ENCODE results near the gene YTHDF2.
"Not testable (repeated sequence)": the region's sequence is repeated elsewhere in the genome, so short reads cannot be mapped to it uniquely, and the experiment has no call there.

YTHDF2 gene

DNA sequence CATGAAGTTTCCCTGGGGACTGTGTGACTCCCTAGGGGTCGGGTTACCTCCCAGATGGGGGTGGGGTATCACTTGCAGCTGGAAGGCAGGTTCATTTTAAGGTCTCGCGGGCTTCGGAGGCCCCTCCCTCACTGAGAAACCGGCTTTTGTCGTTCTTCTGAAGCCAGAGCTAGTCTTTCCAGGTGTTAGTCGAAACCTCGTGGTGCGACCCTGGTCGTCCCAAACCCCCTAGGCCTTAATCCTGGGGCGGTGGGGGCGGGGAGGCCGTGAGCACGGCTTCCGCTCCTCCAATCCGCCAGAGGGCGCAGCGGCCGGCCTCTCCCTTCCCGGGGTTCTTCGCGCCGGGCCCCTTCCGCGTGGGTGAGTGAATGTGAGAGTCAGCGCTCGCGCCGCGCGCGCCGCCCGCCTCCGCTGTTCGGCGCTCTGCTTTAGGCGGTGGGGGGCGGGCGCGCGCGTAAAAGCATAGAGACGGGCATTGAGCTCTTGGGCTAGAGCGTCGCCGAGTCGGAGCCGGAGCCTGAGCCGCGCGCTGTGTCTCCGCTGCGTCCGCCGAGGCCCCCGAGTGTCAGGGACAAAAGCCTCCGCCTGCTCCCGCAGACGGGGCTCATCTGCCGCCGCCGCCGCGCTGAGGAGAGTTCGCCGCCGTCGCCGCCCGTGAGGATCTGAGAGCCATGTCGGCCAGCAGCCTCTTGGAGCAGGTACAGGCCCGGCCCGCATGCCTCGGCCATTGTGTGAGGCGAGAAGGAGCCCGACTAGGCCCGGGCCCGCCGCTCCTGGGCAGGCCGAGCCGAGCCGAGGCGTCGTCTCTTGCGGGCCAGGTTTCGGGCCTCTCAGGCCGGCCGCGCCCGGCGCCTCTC, at the start of gene YTHDF2:
Gene YTHDF2, plus strand, starts transcription at position 491 of the 857 bp plus-strand sequence. Its CDS starts 181 bp downstream, at position 672.
- peak; percentile 95 for DNase-seq

DNA sequence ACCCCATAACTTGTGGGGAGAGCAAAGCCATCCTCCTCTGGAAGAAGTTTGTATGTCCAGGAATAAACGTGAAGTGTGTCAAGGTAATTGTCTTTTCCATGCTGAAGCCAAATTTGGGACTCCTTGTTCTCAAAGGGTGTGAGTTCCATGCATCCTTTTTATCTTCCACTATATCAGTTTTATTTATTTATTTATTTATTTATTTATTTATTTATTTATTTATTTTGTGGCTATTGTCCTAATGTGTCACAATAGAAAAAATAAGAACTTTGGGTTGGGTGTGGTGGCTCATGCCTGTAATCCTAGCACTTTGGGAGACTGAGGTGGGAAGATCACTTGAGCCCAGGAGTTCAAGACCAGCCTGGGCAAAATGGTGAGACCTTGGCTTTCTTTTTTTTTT, 45.1 kb upstream of the YTHDF2 start:
- not testable (repeated sequence) for DNase-seq

DNA sequence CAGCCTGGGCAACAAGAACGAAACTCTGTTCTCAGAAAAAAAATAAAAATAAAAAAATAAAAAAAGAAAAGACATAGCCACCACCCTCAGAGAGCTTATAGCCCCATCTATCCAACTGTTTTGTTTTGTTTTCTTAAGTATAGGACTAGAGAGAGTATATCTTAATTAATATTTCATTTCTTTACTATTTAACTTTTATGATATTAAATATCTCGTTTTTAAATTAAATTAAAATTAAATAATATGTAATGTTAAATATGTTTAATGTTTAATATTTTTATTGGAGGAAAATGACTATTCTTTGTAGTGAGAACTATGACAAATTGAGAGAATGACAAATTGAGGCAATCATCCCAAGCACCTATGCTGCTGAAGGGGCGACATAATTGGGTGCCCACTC, 33.1 kb upstream of the YTHDF2 start:
- no peak for DNase-seq

DNA sequence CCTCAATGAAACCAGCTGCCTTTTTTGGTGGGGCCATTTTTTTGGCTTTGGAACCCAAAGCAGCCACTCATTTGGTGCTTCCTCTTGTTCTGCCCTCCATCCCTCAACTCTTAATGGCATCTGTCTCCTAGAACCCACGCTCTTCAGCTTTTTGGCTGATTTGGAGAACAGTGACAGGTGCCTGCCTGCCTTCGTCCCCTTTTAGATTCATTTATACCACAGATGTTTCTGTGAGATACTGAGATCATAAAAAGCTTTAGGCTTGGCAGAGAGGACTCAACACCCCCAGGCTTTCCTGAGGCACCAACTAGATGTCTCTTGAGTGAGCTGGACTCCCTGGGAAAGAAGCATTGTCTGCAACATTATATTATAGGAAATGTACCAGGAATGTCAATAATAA, 20.4 kb upstream of the YTHDF2 start:
- no peak for DNase-seq

DNA sequence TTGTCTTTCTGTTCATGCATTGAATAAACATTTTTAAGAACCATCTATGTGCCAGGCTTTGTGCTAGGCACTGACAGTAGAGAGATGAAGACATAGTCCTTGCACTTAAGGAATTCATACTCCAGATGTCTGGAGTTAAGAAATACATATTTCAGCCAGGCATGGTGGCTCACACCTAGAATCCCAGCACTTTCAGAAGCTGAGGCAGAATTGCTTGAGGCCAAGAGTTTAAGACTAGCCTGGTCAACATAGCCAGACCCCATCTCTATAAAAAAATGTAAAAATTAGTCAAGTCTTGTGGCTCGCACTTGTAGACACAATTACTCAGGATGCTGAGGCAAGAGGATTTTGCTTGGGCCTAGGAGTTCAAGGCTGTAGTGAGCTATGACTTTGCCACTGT, 18.6 kb upstream of the YTHDF2 start:
- no peak for DNase-seq

DNA sequence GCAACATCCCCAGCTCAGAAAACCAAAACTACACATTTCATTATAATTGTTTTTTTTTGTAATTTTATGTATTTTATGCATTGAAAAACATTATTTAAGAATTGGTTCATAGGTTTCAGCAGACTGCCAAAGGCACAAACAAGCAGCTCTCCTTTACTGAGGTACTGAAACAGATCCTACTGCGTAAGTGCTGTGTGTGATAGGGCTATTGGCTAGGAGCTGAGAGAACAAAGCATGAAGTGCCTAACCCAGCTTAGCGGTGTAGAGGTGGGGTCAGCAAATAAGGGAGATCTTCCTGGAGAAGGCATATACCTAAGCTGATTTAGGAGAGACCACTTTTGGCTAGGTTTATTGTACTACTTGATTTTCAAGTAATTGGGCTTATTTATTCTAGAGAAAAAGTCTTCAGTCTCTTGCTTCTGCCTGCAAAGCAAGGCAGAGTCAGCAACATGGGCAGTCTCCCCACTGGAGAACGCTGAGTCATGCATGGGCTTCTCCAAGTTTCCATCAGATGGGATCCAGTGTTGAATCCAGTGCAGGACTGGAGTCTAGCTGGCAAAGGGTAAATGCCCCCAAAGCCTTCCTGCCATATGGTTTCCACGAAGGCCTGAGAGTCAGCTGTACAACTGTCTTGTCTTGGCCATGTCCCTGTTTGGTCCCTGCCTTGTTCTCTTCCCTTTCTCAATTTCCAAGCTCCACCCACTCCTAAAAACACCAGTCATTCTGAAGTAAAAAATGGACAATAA, 18.0 kb upstream of the YTHDF2 start:
- DNase-seq: no peak

DNA sequence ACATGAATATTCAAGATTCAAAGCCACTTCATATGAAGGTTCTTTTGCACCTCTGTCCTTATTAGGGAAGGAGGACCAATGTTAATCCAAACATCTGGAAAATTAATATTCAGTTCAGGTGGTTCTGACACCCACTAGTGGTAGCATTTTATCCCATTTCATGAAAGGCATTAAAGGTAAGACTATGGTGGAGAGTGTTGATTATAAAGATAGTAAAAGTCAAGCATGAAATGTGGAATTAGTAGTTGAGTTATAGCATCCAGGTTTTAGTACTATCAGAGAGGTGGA, 17.5 kb upstream of the YTHDF2 start:
- no peak for DNase-seq

DNA sequence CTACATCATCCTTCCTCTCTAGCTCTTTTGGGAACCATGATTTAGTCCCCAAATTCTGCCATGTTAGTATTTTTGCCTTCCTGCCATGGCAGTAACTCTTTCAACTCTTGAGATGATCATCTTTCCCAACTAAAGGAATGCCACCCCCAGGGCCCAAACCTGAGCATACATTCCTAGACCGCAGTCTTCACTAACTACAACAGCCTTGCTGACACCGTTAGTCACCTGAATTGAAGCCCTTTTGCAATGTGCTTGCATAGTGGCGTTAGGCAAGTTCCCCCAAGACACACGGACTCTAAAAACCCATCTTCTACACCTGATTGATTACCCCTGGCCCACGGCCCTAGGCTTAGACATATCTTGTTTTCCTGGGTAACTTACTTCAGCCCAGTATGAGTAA, 16.4 kb upstream of the YTHDF2 start:
- no peak for DNase-seq

DNA sequence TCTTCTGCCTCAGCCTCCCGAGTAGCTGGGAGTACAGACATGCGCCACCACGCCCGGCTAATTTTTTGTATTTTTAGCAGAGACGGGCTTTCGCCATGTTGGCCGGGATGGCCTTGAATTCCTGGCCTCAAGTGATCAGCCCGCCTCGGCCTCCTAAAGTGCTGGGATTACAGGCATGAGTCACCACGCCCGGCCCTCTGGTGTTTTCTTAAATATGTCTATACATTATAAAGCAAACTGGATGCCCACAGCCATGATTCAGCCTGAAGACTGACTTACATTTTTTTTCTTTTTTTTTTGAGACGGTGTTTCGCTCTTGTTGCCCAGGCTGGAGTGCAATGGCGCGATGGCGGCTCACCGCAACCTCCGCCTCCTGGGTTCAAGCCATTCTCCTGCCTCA, 14.8 kb upstream of the YTHDF2 start:
- DNase-seq: not testable (repeated sequence)

DNA sequence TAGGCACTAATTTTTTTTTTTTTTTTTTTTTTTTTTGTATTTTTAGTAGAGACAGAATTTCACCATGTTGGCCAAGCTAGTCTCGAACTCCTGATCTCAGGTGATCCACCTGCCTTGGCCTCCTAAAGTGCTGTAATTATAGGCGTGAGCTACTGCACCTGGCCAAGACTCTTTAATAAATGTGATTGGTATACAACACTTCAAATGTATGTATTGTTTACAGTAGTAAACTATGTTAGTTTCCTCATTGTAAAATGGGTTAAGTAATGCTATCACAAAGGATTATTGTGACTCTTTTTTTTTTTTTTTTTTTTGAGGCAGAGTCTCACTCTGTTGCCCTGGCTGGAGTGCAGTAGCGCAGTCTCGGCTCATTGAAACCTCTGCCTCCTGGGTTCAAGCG, 11.4 kb upstream of the YTHDF2 start:
- DNase-seq: not testable (repeated sequence)

DNA sequence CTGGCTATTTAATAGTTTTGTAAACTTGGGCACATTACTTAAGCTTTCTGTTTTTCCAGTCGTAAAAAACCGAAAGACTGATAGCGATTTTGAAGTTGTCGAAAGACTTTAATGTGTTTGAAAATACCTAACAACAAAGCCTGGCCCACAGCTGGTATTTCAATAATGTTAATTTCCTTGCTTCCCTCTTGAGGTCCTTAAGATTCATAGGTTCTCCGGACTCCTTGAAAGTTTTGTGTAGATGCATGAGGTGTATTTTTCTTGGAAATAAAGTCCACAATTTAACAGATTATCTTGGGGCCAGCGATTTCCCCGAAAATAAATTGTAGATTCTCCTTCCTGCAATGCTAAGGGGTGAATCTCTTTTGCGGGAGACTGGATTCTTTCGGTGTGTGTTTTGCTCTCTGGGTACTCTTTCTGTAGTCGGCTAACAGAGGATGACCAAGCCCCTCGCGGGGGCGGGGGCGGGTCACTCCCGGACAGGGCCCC, 735 bp upstream of the YTHDF2 start:
- no peak for DNase-seq

DNA sequence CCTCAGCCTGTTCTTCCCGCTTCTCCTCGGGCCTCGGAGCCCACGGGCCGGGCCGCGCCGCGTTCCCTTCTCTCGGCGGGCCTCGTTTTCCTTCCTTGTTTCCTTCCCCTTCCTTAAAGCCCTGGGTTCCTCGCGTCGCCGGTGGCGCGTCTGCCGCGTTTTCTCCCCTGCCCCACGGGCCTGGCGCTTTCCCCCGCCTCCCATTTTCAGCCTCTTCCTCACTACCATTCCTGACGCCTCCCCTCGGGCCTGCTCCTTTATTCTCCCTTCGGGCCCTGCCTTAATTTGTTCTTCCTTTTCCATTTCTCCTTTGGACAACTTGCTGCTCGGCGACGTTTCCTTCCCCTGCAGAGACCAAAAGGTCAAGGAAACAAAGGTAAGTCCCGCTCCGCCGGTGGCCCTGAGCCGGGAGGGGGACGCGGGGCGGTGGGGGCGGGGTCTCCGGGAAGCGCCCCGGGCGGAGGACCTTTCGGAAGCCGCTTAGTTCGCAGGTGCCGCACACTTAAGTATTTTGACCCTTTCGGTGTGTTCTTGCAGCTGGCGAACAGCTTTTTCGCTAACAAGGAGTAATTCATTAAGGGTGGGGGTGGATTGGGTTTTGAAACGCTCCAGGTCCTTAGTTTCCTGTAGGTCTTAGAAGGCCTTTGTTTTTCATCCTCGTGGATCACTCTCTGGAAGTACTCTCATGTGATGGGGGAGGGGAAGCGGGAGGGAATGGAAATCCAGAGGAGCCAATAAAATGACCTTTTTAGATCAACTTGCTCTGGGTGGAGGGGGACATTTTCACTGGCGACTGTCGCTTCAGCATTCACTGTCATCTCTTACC, 780 bp downstream of the YTHDF2 start:
- peak; percentile 80 for DNase-seq

DNA sequence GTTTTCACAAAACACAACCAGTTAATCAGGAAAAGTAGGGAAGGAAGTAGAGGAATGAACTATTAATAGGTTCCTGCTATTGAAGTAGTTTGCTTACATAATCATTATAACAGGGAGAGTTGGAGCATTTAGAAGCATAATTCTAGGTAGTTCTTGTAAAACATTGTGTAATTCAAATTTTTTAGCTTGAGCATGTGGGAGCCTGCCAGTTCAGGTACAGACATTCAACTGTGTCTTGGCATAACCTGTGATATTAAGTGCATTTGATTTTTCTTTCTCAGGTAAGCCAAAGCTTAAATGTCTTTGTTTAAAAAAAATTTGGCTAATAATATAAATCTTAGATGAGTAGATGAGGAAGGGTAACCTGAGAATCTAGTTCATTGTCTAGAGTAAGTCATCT, 3.4 kb downstream of the YTHDF2 start:
- no peak for DNase-seq

DNA sequence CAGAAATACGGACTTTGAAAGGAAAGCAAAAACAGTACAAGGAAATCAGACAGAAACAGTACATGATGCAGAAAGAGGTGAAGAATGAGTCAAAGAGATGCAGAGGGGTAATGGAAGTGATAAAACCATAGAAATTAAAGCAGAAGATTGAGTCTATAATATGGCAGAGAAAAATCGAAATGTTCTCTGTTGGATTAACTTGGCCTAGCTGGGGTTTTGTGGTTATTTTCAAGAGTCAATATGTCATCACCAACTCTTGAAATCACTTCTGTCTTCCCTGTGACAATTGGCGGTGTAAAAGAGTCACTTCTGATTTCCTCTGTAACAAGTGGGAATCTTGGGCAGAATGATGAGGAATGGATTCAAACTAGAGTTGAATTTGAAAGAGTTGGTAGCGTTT, 7.4 kb downstream of the YTHDF2 start:
- no peak for DNase-seq

DNA sequence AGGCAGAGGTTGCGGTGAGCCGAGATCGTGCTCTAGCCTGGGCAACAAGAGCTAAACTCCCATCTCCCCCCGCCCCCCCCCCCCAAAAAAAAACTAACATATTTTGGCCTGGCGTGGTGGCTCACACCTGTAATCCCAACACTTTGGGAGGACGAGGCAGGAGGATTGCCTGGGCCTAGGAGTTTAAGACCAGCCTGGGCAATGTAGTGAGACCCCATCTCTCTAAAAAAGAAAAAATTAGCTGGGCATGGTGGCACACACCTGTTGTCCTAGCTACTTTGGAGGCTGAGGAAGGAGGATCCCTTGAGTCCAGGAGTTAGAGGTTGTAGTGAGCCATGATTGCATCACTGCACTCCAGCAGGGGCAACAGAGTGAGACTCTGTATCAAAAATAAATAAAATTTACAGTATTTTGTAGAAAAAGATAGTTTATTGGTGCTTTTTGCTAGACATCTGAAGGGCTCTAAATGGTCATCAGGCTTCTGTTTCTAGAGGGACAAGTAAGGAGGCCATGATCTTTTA, 9.0 kb downstream of the YTHDF2 start:
- DNase-seq: no peak

DNA sequence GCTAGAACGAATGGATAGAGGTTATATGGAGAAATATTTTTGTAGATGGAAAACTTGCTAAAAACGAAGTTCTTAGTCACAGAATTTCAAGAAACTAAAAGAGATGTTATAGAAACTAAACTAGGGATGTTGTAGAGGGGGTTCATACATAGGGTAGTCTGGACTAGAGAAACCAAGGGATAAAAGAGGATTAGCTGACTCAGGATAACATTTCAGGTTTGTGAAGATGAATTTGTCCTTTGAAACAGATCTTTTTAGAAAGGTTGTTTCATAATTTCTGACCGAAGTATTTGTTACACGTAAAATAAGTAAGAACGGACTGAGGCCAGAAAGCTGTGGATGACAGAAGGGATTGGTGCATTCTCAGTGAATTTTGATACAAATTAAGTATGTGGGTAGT, 13.6 kb downstream of the YTHDF2 start:
- no peak for DNase-seq

DNA sequence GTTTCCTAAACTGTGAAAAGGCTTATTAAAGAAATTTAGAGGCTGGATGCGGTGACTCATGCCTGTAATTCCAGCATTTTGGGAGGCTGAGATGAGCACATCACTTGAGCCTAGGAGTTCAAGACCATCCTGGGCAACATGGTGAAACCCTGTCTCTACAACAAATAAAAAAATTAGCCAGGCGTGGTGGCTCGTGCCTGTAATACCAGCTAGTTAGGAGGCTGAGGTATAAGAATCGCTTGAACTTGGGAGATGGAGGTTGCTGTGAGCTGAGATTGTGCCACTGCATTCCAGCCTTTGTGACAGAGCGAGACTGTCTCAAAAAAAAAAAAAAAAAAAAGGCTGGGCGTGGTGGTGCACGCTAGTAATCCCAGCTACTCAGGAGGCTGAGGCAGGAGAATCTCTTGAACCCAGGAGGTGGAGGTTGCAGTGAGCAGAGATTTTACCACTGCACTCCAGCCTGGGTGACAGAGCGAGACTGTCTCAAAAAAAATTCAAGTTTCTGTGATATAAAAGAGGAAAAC, 14.1 kb downstream of the YTHDF2 start:
- DNase-seq: not testable (repeated sequence)

DNA sequence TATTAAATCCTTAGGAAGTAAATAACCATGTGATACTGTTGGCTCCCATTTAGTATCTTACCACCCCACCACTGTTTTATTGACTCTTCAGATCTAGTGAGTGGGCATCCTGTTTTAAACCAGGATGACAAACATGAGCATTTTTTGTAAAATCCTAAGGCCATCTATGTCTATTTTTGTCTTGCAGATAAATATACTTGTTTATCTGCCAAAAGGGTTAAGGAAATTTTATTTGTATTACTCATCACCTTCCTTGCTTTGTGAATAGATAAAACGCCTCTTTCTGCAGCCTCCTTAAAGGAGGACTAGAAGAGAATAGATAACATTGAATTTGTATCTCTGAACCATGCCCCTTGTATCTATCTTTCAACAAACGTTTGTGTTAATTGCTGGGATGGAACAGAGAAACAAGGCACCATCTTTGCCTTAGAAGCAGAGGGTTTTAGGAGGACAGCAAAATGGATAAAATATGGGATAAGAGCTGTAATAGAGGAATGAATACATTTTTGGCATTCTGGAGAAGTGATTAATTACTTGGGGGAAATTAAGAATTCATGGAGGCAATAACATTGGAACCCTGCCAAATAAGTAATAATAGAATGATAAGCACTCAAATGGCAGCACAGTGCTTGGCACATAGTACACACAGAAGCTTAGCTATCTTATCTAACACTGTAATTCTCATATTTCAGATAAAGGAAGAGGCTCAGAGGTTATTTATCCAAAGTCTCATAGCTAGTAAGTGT, 14.7 kb downstream of the YTHDF2 start:
- DNase-seq: no peak

DNA sequence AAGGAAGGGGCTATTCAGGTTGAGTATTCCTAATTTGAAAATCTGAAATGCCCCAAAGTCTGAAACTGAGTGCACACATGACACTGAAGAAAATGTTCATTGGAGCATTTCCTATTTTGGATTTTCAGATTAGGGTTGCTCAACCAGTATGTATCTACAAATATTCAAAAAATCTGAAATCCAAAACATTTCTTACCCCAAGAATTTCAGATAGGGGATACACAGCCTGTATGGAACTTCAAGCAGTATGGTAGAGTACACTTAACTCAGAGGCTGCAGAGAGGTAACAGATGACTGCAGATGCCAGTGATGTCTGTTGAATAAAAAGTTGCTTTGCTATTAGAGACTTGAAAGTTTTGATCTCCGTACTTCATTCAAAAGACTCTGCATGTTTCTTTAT, 19.0 kb downstream of the YTHDF2 start:
- no peak for DNase-seq

DNA sequence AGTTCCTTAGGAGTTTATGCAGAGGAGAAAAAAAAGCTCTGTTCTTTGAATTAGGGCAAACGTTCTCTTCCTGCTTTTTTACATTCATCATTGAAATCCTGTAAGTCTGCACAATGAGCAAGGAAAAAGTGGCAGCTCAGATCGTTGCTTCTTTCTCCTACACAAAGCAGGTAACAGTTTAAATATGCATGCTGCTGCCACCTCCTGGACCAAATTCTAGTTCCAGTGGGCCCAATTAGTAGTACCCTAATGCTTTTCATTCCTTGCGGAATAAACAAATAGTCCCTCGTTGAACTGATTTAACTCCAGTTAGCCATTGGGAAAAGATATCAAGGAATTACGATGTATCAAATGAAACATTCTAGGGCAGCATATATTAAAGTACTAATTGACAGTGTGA, 20.1 kb downstream of the YTHDF2 start:
- DNase-seq: no peak

DNA sequence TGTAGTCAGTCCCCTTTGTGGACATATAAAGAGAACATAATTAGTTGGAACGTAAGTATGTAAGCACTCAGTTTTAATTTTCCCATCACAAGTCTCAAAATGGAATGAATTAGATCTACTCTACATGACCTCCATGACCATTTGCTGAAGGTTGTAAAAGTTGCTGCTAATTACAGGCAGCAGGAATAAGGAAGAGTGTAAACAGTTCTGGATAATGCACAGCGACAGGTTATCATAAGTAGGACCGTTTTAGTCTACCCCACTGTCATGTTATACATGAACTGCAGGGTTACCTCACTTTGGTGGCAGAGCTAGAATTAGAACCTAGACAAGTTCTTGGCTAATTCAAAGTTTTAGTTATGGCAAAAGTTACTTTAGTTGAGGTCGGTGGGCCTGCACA, 21.7 kb downstream of the YTHDF2 start:
- no peak for DNase-seq

DNA sequence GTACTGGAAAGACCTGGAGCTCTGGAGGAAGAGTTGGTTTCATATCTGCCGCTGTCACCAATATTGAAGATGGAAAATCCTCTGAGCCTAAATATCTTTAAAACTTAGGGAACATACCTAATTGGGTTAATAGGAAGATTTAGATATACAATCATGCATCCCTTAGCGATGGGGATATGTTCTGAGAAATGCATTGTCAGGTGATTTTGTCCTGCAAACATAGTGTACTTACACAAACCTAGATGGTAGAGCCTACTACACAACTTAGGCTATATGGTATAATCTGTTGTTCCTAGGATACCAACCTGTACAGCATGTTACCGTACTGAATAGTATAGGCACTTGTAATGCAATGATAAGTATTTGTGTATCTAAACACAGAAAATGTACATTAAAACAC, 22.5 kb downstream of the YTHDF2 start:
- no peak for DNase-seq
